Keratinocyte (primary cell): ENCODE measurements around the gene AOPEP. TPM values are rescaled to one million over a fixed set of nuclear protein-coding genes. Genes with fewer than 3 reads are reported as not detected.

Experiments
- DNase-seq: peaks from one replicate; pipeline ENCODE4 v3.0.0-alpha.2; 2011; ENCODE audit warnings: low read depth, missing footprints, low spot score
- FAIRE-seq: peaks from 2 replicates; lab custom pipeline; 2011; peaks lifted over from hg19 to GRCh38; lab: Jason Lieb, UNC
- H2AFZ ChIP-seq: 2 replicates; pipeline ENCODE4 v1.6.0; 2012; ENCODE audit warnings: low read length, control low read depth, inconsistent platforms; ENCODE audit not compliant: control insufficient read depth
- H3K27ac ChIP-seq: 2 replicates; pipeline ENCODE4 v1.5.1; 2011; ENCODE audit warnings: low read length; ENCODE audit not compliant: control insufficient read depth, insufficient read depth
- H3K27me3 ChIP-seq: 3 replicates; pipeline ENCODE4 v1.6.0; 2011; ENCODE audit warnings: low read length; ENCODE audit not compliant: control insufficient read depth, insufficient read depth; ENCODE audit errors: extremely low read depth
- H3K36me3 ChIP-seq, 2 experiments: 2 replicates in 1 of 2; 3 replicates in 1 of 2; pipeline ENCODE4 v1.5.1; 2011; ENCODE audit warnings: low read length in 2 of 2, mild to moderate bottlenecking in 1 of 2; ENCODE audit not compliant: control insufficient read depth in 2 of 2, insufficient read depth in 2 of 2; ENCODE audit errors: extremely low read depth in 1 of 2
- H3K4me1 ChIP-seq: 3 replicates; pipeline ENCODE4 v1.5.1; 2011; ENCODE audit warnings: low read length; ENCODE audit not compliant: control insufficient read depth, insufficient read depth; ENCODE audit errors: extremely low read depth
- H3K4me2 ChIP-seq: 3 replicates; pipeline ENCODE4 v1.6.0; 2011; ENCODE audit warnings: low read depth, low read length; ENCODE audit not compliant: control insufficient read depth, insufficient read depth; ENCODE audit errors: extremely low read depth
- H3K4me3 ChIP-seq, 3 experiments: fragments of 200-600 bp in 1 of 3; sonication (generic) in 1 of 3; 2 replicates in 2 of 3; 3 replicates in 1 of 3; pipeline ENCODE4 v1.5.1; 2011 to 2016; ENCODE audit warnings: low read length in 3 of 3, mild to moderate bottlenecking in 3 of 3, control low read depth in 2 of 3, inconsistent platforms in 1 of 3, low read depth in 1 of 3, mixed read lengths in 1 of 3, mixed run types in 1 of 3, moderate library complexity in 1 of 3; ENCODE audit not compliant: control insufficient read depth in 2 of 3, insufficient read depth in 2 of 3; ENCODE audit errors: extremely low read depth in 1 of 3
- H3K79me2 ChIP-seq: 2 replicates; pipeline ENCODE4 v1.6.0; 2012; ENCODE audit warnings: low read length; ENCODE audit not compliant: control insufficient read depth, insufficient read depth
- H3K9ac ChIP-seq: 3 replicates; pipeline ENCODE4 v1.6.0; 2011; ENCODE audit warnings: low read length; ENCODE audit not compliant: control insufficient read depth, insufficient read depth; ENCODE audit errors: extremely low read depth
- H3K9me1 ChIP-seq: 3 replicates; pipeline ENCODE4 v1.6.0; 2011; ENCODE audit warnings: low read length; ENCODE audit not compliant: control insufficient read depth, insufficient read depth; ENCODE audit errors: extremely low read depth
- H3K9me3 ChIP-seq: 2 replicates; pipeline ENCODE4 v1.5.1; 2012; ENCODE audit warnings: low read depth, low read length; ENCODE audit not compliant: control insufficient read depth
- H4K20me1 ChIP-seq: 3 replicates; pipeline ENCODE4 v1.6.0; 2011; ENCODE audit warnings: low read length; ENCODE audit not compliant: control insufficient read depth, insufficient read depth; ENCODE audit errors: extremely low read depth
- EZH2 ChIP-seq: IDR thresholded peaks from one replicate; pipeline ENCODE4 v1.6.1; 2012; ENCODE audit warnings: inconsistent platforms, mild to moderate bottlenecking, low read length, moderate library complexity
- dilution Hi-C: fragments of 300-500 bp; cut with MboI; formaldehyde crosslinking; loops from one replicate; pipeline ENCODE4 v1.7.0; 2020; ENCODE audit warnings: low sequenced_read_pairs; ENCODE audit not compliant: extremely low pct_ligation_motif_present
- polyA plus RNA-seq, 5 experiments: library from polyadenylated mRNA; depleted of rRNA in 3 of 5; stranded (reverse) in 3 of 5; stranded (forward) in 1 of 5; unstranded in 1 of 5; fragments of >200 nt; gene quantifications; 1 replicate in 1 of 5; 2 replicates in 3 of 5; 3 replicates in 1 of 5; pipeline versions ENCODE4 v1.2.1 to v1.2.3, GENCODE V29; 2011 to 2012; ENCODE audit warnings: missing spikeins in 2 of 5, low read depth in 1 of 5, low replicate concordance in 1 of 5
- TF ChIP-seq, protein P1 (sequence below), 3 experiments: IDR thresholded peaks in 1 of 3; conservative IDR thresholded peaks in 1 of 3; optimal IDR thresholded peaks in 1 of 3; 2 replicates in 2 of 3; 3 replicates in 1 of 3; pipeline versions ENCODE3 to v1.5.1; 2011; ENCODE audit warnings: low read length in 3 of 3, mild to moderate bottlenecking in 3 of 3, moderate library complexity in 2 of 3, control low read depth in 1 of 3, inconsistent platforms in 1 of 3; ENCODE audit not compliant: insufficient read depth in 2 of 3; ENCODE audit errors: extremely low read depth in 1 of 3

Gene AOPEP
- polyA plus RNA-seq, 1 donor (not counting 4 experiments of a cell fraction or from before 2014, with no cell fraction given) = 27.0 TPM

DNA sequence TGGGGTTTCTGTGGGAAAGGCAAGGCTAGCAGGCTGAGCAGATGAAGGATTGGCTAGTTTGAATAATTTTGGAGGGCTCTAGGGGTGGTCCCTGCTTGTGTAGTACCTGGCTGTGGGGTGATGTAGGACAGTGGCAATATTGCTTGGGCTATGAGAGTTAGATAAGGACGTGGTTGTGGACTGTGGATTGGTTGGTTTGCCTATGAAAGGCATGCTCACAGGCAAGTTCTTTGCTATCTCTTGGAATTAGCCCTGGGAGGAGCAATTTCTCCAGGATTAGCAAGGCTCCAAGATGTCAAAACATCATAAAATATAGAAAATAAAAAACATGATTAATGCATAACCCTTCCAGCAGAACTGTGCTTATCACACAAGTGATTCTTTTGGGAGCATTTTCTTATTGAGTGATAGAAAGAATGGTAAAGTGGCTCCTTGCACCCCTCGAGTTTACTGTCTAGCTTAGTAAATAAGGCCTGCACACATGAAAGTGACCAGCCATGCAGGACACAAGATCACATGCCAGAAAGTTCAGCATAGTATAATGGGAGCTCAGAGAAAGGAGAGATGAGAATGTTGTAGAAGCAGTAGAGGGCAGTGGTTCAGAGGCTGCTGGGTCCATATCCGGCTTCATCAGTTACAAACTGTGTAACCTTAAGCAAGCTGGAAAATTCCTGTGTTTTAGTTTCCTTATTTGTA lies 13.8 kb downstream of the AOPEP start:
- Histone ChIP-seq H3K4me2 (no peak overlapping the region), H3K4me3 (no peak overlapping the region), H2AFZ (no peak overlapping the region), H3K27ac (no peak overlapping the region), H4K20me1 (no peaks in the 10 kb centered on the region), H3K9ac (no peak overlapping the region), H3K9me3 (no peaks in the 10 kb centered on the region), H3K36me3 (no peaks in the 10 kb centered on the region), H3K27me3 (no peaks in the 10 kb centered on the region), H3K4me1 (no peaks in the 10 kb centered on the region), H3K79me2 (no peaks in the 10 kb centered on the region), H3K9me1 (no peaks in the 10 kb centered on the region)
- TF ChIP-seq EZH2 = no peak
- TF ChIP-seq, protein P1, sequence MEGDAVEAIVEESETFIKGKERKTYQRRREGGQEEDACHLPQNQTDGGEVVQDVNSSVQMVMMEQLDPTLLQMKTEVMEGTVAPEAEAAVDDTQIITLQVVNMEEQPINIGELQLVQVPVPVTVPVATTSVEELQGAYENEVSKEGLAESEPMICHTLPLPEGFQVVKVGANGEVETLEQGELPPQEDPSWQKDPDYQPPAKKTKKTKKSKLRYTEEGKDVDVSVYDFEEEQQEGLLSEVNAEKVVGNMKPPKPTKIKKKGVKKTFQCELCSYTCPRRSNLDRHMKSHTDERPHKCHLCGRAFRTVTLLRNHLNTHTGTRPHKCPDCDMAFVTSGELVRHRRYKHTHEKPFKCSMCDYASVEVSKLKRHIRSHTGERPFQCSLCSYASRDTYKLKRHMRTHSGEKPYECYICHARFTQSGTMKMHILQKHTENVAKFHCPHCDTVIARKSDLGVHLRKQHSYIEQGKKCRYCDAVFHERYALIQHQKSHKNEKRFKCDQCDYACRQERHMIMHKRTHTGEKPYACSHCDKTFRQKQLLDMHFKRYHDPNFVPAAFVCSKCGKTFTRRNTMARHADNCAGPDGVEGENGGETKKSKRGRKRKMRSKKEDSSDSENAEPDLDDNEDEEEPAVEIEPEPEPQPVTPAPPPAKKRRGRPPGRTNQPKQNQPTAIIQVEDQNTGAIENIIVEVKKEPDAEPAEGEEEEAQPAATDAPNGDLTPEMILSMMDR (optimal IDR thresholded peaks at IDR 0.05 in 1 of 3, IDR thresholded peaks at IDR 0.05 in 1 of 3, conservative IDR thresholded peaks at IDR 0.05 in 1 of 3; ENCODE audit: extremely low read depth in 1 of 3, insufficient read depth in 2 of 3, low read length in 3 of 3) = no peak
- FAIRE-seq (no peak), DNase-seq (no peak)
- dilution Hi-C loops = no loop called here

DNA sequence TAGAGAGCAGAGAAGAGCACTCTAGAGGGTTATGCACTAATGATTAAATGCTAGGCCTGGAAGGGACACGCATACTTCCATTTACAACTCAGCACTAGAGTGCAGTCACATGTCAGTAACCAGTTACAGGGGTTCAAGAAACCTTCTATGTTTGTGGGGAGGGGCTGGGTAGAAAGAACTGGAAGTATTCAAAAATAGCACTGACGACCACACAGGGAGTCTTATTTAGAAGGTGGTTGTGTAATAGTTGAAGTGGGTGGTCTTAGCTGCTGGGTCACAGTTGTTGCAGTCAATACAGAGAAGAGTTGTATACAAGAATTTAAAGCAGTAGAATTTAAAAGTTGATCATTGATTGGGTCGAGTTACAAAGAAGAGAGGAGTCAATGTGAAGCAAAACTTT lies 15.4 kb downstream of the AOPEP start:
- no peak overlapping the region for H3K4me2 ChIP-seq
- no peaks in the 10 kb centered on the region for H3K36me3 ChIP-seq
- FAIRE-seq (no peak), DNase-seq (no peak)
- H3K9ac ChIP-seq = no peak overlapping the region
- no peaks in the 10 kb centered on the region for H3K79me2 ChIP-seq
- no peaks in the 10 kb centered on the region for H4K20me1 ChIP-seq
- TF ChIP-seq EZH2 = no peak
- TF ChIP-seq, protein P1 (optimal IDR thresholded peaks at IDR 0.05 in 1 of 3, IDR thresholded peaks at IDR 0.05 in 1 of 3, conservative IDR thresholded peaks at IDR 0.05 in 1 of 3; ENCODE audit: extremely low read depth in 1 of 3, insufficient read depth in 2 of 3, low read length in 3 of 3) = no peak
- H3K9me3 ChIP-seq = no peaks in the 10 kb centered on the region
- H2AFZ ChIP-seq = no peak overlapping the region
- H3K4me1 ChIP-seq = no peaks in the 10 kb centered on the region
- no peak overlapping the region for H3K4me3 ChIP-seq
- dilution Hi-C loops = no loop called here
- H3K27ac ChIP-seq = no peak overlapping the region
- H3K27me3 ChIP-seq = no peaks in the 10 kb centered on the region
- no peaks in the 10 kb centered on the region for H3K9me1 ChIP-seq
